C1 segment of cervical spinal cord (tissue), 14 donors: ENCODE measurements around the gene TMEM234.
A peak's percentile ranks its signal among the peaks of the same experiment; 100 is the strongest.

Experiments
- DNase-seq, 14 donors: peaks; one replicate each; lab custom pipeline; 2025; lab: John Stamatoyannopoulos, UW

The TMEM234 gene

GRCh38 chr1:32201011-32201855 lies 20.9 kb downstream of the TMEM234 start:
- DNase-seq = peak in 9 of 14 donors; percentile 33 to 69 (median 49)

GRCh38 chr1:32200226-32201010 lies 21.7 kb downstream of the TMEM234 start, which contains the start of gene CCDC28B:
Gene CCDC28B, plus strand, starts transcription at chr1:32200595. Its CDS starts 1,341 bp downstream, at chr1:32201936.
- DNase-seq = peak in 12 of 14 donors; percentile 24 to 82 (median 56)

- DNase-seq = peak in 7 of 14 donors; percentile 22 to 91 (median 37)
Measured at GRCh38 chr1:32199717-32200072, 22.5 kb downstream of the TMEM234 start.

- DNase-seq = no peak
Measured at GRCh38 chr1:32199043-32199716, 23.0 kb downstream of the TMEM234 start.

DNA sequence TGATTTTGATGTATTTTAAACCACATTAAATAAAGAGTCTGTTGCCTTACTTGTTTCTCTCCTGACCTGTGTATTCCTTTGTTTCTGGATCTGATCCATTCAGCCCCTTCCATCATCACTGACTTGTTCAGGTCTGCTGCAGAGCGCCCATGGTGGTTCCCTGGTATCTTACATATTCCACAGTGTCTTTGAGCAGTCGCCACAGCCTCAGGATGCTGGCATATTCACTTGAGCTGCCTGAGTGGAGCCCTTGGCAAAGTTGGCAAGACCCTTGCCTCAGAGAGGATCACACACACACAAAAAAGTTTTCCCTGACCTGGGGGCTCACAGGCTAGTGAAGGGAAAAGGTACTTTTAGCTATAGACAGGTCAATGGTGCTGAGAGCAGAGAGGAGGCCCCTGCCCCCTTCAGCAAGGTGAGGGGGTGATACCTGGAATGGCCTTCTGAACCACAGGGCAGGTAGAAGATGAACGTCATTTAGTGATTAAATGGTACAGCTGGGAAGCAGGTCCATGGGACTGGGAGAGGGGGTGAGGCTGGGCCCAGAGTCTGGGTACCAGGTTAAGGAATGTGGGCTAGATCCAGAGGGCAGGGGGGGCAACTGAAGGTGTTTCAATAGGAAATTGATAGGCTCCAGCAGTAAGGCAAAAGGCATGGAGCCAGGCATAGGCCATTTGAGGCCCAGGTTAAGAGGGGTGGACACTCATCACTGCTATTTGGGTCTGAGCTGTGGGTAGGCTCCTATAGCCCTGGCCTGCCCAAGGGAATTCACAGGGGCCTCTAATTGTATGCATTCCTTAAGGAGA lies 23.7 kb downstream of the TMEM234 start:
- DNase-seq = no peak

GRCh38 chr1:32197837-32198236 lies 24.3 kb downstream of the TMEM234 start:
- no peak for DNase-seq

- DNase-seq = no peak
Measured at GRCh38 chr1:32197074-32197473, 25.1 kb downstream of the TMEM234 start.

DNA sequence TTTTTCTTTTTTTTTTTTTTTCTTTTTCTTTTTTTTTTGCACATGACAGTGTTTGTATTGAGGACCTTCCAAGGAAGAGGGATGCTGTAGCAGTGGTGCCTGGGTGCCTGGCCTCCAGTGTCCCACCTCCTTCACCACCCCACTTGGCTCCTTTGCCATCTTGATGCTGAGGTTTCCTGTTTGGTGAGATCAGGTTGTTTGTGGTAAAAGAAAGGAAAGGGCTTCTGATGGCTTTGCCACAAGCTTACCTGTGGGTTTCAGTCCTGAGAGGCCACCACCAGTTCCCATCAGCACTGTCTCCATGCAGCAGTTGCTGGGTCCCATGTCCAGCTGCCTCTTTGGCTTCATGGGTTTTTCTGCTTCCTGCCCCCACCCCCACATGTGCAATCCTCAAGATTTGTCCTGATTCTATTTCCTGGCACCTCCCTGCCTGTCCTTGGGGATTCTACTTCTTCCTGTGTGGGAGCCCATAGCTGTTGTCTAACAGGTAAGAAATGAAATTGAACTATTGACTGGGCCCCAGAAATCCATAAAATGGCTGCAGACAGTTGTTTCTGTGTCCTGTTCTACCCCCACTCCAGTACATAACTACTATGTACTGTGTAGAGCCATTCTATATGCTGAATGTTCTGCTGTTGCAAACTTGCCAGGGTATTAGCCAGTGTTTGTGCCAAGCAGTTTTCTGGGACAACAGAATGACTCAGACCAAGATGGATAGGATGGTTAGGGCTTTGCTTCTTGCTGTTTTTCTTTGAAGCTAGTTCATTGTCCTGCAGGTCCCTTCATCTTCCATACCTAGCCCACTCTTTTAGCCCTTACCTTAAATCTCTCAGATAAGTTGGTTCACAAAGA lies 26.0 kb downstream of the TMEM234 start:
- no peak for DNase-seq

GRCh38 chr1:32195531-32195930 lies 26.6 kb downstream of the TMEM234 start:
- DNase-seq = no peak

DNA sequence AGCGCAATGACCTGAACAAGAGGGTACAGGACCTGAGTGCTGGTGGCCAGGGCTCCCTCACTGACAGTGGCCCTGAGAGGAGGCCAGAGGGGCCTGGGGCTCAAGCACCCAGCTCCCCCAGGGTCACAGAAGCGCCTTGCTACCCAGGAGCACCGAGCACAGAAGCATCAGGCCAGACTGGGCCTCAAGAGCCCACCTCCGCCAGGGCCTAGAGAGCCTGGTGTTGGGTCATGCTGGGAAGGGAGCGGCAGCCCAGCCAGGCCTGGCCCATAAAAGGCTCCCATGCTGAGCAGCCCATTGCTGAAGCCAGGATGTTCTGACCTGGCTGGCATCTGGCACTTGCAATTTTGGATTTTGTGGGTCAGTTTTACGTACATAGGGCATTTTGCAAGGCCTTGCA lies 27.2 kb downstream of the TMEM234 start:
- DNase-seq = no peak

- no peak for DNase-seq
Measured at GRCh38 chr1:32192220-32192948, 29.8 kb downstream of the TMEM234 start.

- no peak for DNase-seq
Measured at GRCh38 chr1:32187850-32188249, 34.3 kb downstream of the TMEM234 start.

- no peak for DNase-seq
Measured at GRCh38 chr1:32186491-32186890, 35.7 kb downstream of the TMEM234 start.

DNA sequence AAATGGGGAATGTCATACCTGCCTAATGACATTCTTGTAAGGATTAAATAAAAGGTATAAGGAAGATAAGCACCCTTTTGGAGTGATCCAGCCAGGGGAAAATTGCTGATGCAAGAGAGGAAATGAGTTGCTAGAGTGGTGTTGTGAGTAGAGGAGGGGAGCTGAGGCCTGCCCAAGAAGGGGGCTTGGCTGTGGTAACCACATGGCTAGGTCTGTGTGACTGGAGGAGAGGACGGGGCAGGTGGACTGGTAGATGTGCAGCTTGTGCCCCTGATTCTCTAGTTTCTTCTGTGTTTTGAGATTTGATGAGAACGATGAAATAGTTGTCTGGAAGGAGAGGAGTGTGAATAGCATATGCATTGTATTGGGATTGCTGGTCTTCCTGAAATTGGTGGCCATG lies 36.1 kb downstream of the TMEM234 start:
- no peak for DNase-seq

GRCh38 chr1:32184650-32185049 lies 37.5 kb downstream of the TMEM234 start:
- no peak for DNase-seq

- DNase-seq = no peak
Measured at GRCh38 chr1:32182060-32182459, 40.1 kb downstream of the TMEM234 start.

- no peak for DNase-seq
Measured at GRCh38 chr1:32181563-32181962, 40.6 kb downstream of the TMEM234 start.

DNA sequence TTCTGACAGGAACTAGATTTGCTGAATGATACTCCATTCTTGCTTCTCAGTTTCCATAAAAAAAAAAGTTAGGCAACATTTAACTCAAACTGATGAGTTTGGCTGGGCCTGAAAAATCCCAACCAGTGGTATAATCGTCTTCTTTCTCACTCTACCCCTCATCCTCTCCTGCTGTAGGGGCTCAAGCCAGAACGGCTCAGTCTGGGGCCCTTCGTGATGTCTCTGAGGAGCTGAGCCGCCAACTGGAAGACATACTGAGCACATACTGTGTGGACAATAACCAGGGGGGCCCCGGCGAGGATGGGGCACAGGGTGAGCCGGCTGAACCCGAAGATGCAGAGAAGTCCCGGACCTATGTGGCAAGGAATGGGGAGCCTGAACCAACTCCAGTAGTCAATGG lies 41.1 kb downstream of the TMEM234 start:
- no peak for DNase-seq

- peak in 9 of 14 donors; percentile 51 to 77 (median 56) for DNase-seq
Measured at GRCh38 chr1:32180186-32181060, 41.7 kb downstream of the TMEM234 start.
